ENCODE measurements around the gene IL17C. TPM values are rescaled to one million over a fixed set of nuclear protein-coding genes. Genes with fewer than 3 reads are reported as not detected.

The IL17C gene
- total and polyA plus RNA-seq, 2 donors (not counting 1 experiment from before 2014, with no cell fraction given) = 1.3 to 1.5 TPM

- Histone ChIP-seq H3K79me2 (ENCODE audit: control insufficient read depth, insufficient read depth, low read length) (peaks cover 54% of the 10 kb centered on the region), H3K36me3 (replicated peaks in 1 of 2; ENCODE audit: control extremely low read depth in 1 of 2, control insufficient read depth in 1 of 2, extremely low read depth in 1 of 2, insufficient read depth in 2 of 2, low read length in 1 of 2) (peaks cover 0 to 40% of the 10 kb centered on the region in 2 experiments), H3K9me3 (ENCODE audit: control extremely low read depth in 1 of 3, control insufficient read depth in 2 of 3, insufficient read depth in 1 of 3, low read length in 2 of 3) (no peaks in the 10 kb centered on the region), H3K4me2 (replicated peaks; ENCODE audit: low read depth, low read length, poor library complexity, severe bottlenecking) (peak overlapping the region; percentile 99), H2AFZ (ENCODE audit: insufficient read depth, low read depth, low read length, poor library complexity, severe bottlenecking) (peak overlapping the region; percentile 59), H3K27ac (ENCODE audit: low read length in 2 of 2) (peak overlapping the region; percentile 98 to 99), H3K4me3 (ENCODE audit: control extremely low read depth in 1 of 5, extremely low read depth in 1 of 5, insufficient read depth in 1 of 5, low read depth in 2 of 5, low read length in 4 of 5) (peak overlapping the region; percentile 58 to 98 (median 92)), H3K4me1 (ENCODE audit: control insufficient read depth in 2 of 2, insufficient read depth in 2 of 2, low read length in 2 of 2) (peaks cover 45 to 59% of the 10 kb centered on the region in 2 donors), H3K9ac (ENCODE audit: low read length) (peak overlapping the region; percentile 92), H3K27me3 (replicated peaks in 1 of 4; ENCODE audit: control extremely low read depth in 1 of 4, control insufficient read depth in 3 of 4, insufficient read depth in 4 of 4, low read length in 3 of 4) (no peaks in the 10 kb centered on the region), H4K20me1 (ENCODE audit: control insufficient read depth, insufficient read depth, low read length, poor library complexity, severe bottlenecking) (peaks cover 49% of the 10 kb centered on the region)
- TF ChIP-seq CTCF (IDR thresholded peaks at IDR 0.05) (no peak), EZH2 (IDR thresholded peaks at IDR 0.05; ENCODE audit: borderline replicate concordance, insufficient read depth, low read depth, low read length, poor library complexity, severe bottlenecking) (no peak)
- intact Hi-C loops (cut with micrococcal nuclease) = loop anchor here (1.0 kb wide), 9 partner anchors 12 to 520 kb away; partner anchors contain the start of genes CDH15, CTU2, IL17C and MVD
- Mint-ChIP-seq H3K4me1 (peaks cover 41% of the 10 kb centered on the region), H3K4me3 (peak overlapping the region; percentile 96), H3K27ac (peak overlapping the region; percentile 98), H3K27me3 (no peaks in the 10 kb centered on the region), H3K9me3 (ENCODE audit: insufficient read depth) (no peaks in the 10 kb centered on the region)
- 20% methylated on average over 19 of the region's 24 CpGs for WGBS (ENCODE audit: insufficient coverage)
- DNase-seq (peak; percentile 93), ATAC-seq (ENCODE audit: low read depth) (peak; percentile 83)
- ChIA-PET POLR2A (interaction anchor here (0.6 to 3.4 kb wide), 7 partner anchors 11 to 152 kb away, joined by 3 to 32 read pairs (median 6); partner anchors contain the start of genes IL17C, MVD and ZC3H18), CTCF (interaction anchor here (1.4 to 2.9 kb wide), 3 partner anchors 18 to 164 kb away, joined by 3 to 6 read pairs (median 4); no protein-coding TSS in a partner anchor)
Observed at GRCh38 chr16:88651276-88651988, 13.1 kb downstream of the IL17C start.

Data from B cell (primary cell).